Measurements from ENCODE around the gene CDH4. TPM values are rescaled to one million over a fixed set of nuclear protein-coding genes. Genes with fewer than 3 reads are reported as not detected.

Gene CDH4
- total RNA-seq, 1 experiment from 2014 or later: not detected

- no peak overlapping the region for H2AFZ ChIP-seq (ENCODE audit: low read length)
- H3K9me2 ChIP-seq (replicated peaks; ENCODE audit: insufficient read depth, low read length): no peaks in the 10 kb centered on the region
- DNase-seq: no peak
- H3K79me2 ChIP-seq (ENCODE audit: low read length): no peaks in the 10 kb centered on the region
- H4K20me1 ChIP-seq (ENCODE audit: insufficient read depth, low read depth, low read length): peaks cover 31% of the 10 kb centered on the region
- H3K4me3 ChIP-seq (ENCODE audit: low read length): no peak overlapping the region
- no peaks in the 10 kb centered on the region for H3K36me3 ChIP-seq (ENCODE audit: insufficient read depth, low read length)
- no peak overlapping the region for H3K27ac ChIP-seq (ENCODE audit: low read length)
- H3K9ac ChIP-seq (ENCODE audit: low read length): no peak overlapping the region
- no peaks in the 10 kb centered on the region for H3K27me3 ChIP-seq (ENCODE audit: low read length)
- no peak overlapping the region for H3K4me2 ChIP-seq (ENCODE audit: low read depth, low read length, poor library complexity, severe bottlenecking)
- peaks cover 12% of the 10 kb centered on the region for H3K4me1 ChIP-seq (ENCODE audit: low read length)
- no peaks in the 10 kb centered on the region for H3K9me3 ChIP-seq (ENCODE audit: low read length)
Measured at GRCh38 chr20:61762167-61762710, 510.2 kb downstream of the CDH4 start.

DNA sequence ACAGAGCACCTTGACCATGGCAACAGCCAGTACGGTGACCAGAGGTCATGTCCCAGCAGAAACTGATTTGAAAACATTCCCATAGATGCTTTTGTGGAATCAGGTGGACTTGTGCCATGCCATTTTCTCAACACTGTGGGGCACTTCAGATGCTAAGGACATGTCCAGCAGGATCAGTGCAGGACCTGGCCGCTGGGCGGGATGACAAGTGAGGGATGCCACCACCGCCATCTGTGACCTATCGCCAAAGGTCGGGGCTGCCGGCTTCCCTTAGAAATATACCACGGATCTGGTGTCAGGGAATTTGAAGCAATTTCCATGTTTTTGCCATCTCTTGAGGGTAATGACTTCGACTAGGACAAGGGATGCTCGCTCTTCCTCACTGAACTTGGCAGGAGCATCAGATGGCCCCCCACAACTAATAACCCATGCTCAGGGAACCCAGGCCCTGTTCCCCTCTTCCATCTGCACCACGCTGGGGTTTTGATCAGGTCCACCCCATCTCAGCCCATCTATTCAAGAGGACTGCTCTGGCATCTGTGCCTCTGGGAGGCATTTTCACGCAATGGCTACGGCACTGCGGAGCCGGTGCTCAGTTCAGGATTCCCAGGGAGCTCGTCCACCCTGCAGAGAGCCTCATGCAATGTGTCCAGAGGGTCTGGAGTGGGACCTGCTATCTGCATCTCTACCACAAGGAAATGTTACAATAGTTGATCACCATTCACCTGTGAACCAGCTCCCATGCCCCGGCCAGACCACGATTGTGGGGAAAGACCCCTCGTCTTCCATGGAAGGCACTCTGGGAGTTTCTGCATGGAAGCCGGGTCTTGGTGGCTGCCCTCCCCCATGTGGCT, 511.1 kb downstream of the CDH4 start:
- no peak for DNase-seq
- H3K4me1 ChIP-seq (ENCODE audit: low read length): peaks cover 12% of the 10 kb centered on the region
- peaks cover 35% of the 10 kb centered on the region for H4K20me1 ChIP-seq (ENCODE audit: insufficient read depth, low read depth, low read length)
- no peaks in the 10 kb centered on the region for H3K9me2 ChIP-seq (replicated peaks; ENCODE audit: insufficient read depth, low read length)
- no peak overlapping the region for H3K4me2 ChIP-seq (ENCODE audit: low read depth, low read length, poor library complexity, severe bottlenecking)
- H3K36me3 ChIP-seq (ENCODE audit: insufficient read depth, low read length): no peaks in the 10 kb centered on the region
- no peaks in the 10 kb centered on the region for H3K27me3 ChIP-seq (ENCODE audit: low read length)
- H3K4me3 ChIP-seq (ENCODE audit: low read length): no peak overlapping the region
- no peaks in the 10 kb centered on the region for H3K9me3 ChIP-seq (ENCODE audit: low read length)
- no peak overlapping the region for H3K27ac ChIP-seq (ENCODE audit: low read length)
- H3K79me2 ChIP-seq (ENCODE audit: low read length): no peaks in the 10 kb centered on the region
- no peak overlapping the region for H3K9ac ChIP-seq (ENCODE audit: low read length)
- no peak overlapping the region for H2AFZ ChIP-seq (ENCODE audit: low read length)

DNA sequence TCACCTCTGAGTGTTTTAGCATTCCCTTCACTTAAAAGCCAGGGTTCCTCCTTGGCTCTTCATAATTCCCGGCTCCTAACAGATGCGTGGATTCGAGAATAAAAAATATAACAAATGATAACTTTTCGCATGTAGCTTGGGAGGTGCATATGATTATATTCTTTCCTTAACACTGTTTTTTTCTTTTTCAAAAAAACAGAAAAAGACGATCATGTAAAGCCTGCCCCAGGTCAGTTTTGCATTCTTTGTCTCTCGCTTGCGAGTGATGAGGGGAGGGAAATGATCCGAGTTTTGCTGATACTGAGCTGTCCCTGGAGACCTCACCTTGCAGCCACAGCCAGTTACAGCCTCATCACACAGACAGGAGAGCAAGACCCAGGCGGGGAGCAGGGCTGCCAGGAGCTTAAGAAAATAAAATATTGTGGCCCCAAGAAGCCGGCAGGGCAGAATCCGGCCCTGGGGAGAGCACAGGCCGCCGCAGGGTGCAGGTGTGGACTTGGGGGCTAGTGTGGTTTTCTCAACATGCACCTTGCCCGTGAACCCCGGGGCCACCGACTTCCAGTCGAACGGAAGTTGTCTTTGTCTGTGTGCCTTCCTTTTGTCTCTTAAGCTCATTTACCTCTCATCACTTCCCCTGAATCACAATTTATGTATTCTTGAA, 511.8 kb downstream of the CDH4 start:
- Histone ChIP-seq H3K4me2 (ENCODE audit: low read depth, low read length, poor library complexity, severe bottlenecking) (no peak overlapping the region), H3K9me2 (replicated peaks; ENCODE audit: insufficient read depth, low read length) (no peaks in the 10 kb centered on the region), H3K27ac (ENCODE audit: low read length) (no peak overlapping the region), H3K27me3 (ENCODE audit: low read length) (no peaks in the 10 kb centered on the region), H3K9me3 (ENCODE audit: low read length) (no peaks in the 10 kb centered on the region), H3K4me1 (ENCODE audit: low read length) (peaks cover 12% of the 10 kb centered on the region), H2AFZ (ENCODE audit: low read length) (no peak overlapping the region), H3K4me3 (ENCODE audit: low read length) (no peak overlapping the region), H3K79me2 (ENCODE audit: low read length) (no peaks in the 10 kb centered on the region), H3K36me3 (ENCODE audit: insufficient read depth, low read length) (no peaks in the 10 kb centered on the region), H3K9ac (ENCODE audit: low read length) (no peak overlapping the region), H4K20me1 (ENCODE audit: insufficient read depth, low read depth, low read length) (peaks cover 32% of the 10 kb centered on the region)
- DNase-seq: no peak

DNA sequence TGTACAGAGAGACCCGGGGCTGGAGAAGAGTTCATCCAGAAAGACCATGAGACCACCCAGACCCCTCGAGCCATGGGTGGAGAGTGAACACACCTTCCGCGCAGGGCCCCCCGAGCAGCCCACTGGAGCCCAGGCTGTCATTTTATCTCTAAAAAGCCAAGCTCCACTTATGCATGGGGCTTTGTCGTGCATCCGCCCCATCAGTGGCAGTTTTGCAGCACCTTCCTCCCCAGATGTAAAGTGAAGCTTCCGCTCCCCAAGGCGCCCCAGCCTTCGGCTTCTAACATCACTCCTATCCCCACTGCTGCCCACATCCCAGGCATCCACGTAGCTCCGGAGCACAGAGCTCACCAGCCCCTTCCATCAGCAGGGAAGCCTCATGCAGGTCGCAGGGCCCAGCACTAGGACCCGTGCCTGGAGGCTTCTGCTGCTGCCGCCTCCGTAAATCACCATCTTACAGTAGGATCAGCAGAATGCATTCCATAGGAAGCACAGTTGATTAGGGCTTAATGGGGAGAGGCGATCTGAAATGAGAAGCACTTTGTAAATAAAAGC, 512.5 kb downstream of the CDH4 start:
- H3K27me3 ChIP-seq (ENCODE audit: low read length): no peaks in the 10 kb centered on the region
- no peak overlapping the region for H2AFZ ChIP-seq (ENCODE audit: low read length)
- H3K9me3 ChIP-seq (ENCODE audit: low read length): no peaks in the 10 kb centered on the region
- H3K4me3 ChIP-seq (ENCODE audit: low read length): no peak overlapping the region
- no peak overlapping the region for H3K9ac ChIP-seq (ENCODE audit: low read length)
- H3K79me2 ChIP-seq (ENCODE audit: low read length): no peaks in the 10 kb centered on the region
- no peak for DNase-seq
- H4K20me1 ChIP-seq (ENCODE audit: insufficient read depth, low read depth, low read length): peaks cover 29% of the 10 kb centered on the region
- H3K4me1 ChIP-seq (ENCODE audit: low read length): peaks cover 12% of the 10 kb centered on the region
- H3K36me3 ChIP-seq (ENCODE audit: insufficient read depth, low read length): no peaks in the 10 kb centered on the region
- H3K9me2 ChIP-seq (replicated peaks; ENCODE audit: insufficient read depth, low read length): no peaks in the 10 kb centered on the region
- no peak overlapping the region for H3K27ac ChIP-seq (ENCODE audit: low read length)
- H3K4me2 ChIP-seq (ENCODE audit: low read depth, low read length, poor library complexity, severe bottlenecking): no peak overlapping the region

DNA sequence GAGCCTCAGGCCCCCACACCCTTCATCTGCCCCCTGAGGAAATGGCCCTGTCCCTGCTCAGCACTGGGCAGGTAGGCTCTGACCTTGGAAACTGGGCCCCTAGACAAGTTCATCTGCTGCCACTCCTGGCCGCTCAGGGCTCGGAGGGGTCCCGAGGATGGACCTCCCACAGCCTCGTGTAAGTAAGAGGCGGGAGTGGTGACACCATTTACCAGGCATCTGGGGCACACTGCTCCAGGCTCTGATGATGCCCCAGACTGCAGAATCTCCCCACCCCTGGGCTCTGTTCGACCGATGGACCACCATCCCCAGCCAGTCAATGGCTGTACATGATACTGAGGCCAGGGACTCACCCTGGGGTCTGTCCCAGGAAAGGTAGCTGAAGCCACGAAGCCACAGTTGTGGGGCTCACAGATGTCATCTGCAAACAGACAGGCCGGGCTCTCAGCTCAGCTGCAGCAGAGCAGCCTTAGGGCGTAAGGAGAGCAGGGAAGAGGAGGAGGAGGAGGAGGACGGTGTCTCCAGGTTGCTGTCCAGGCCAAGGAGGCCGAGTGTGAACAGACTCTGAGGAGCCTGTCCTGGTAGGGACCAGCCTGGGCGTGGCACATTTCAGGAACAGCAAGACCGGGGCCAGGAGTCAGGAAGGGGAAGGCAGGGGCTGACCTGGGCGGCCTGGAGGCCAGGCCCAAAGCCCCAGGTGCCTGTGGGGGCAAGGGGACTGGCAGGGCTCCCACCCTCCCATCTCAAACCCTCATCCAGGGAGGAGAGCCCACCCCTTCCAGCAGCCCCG, 513.2 kb downstream of the CDH4 start:
- H3K27ac ChIP-seq (ENCODE audit: low read length): no peak overlapping the region

DNA sequence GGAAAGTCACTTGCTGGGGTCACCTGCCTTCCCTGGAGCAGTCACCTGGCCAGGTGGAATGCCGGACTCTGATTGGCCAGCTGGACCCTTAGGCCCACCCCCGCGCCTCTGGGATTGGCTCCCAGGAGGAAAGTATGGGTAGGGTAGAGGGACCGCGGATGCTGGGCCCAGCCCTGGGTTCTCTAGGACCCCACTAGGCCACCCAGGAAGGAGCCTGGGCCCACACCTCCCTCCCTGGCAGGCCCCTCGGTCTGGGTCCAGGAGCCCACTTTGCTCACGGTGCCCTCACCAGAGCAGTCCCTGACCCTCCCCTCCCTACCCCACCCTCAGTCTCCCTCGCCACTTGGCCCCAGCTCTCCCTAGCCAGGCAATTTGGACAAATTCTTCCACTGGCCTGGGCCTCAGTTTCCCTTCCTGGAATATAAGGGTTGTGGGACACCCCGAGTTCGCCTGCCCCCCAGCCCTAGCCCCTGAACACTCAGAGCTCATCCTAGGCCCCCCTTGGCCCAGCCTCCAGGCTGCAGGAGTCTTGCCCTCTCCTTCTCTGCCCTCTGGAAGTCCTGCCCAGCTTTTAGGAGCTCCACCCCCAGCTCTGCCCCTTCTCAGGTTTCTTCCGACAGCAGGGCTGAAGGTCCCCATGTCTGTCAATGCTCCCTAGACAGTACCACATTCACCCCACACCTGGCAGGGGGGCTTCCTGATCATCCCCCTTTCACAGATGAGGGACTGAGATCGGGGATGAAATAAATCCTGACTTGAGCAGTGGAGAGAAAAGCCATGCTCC, 514.0 kb downstream of the CDH4 start:
- Histone ChIP-seq H3K9ac (ENCODE audit: low read length) (no peak overlapping the region), H3K79me2 (ENCODE audit: low read length) (no peaks in the 10 kb centered on the region), H3K27me3 (ENCODE audit: low read length) (no peaks in the 10 kb centered on the region), H3K36me3 (ENCODE audit: insufficient read depth, low read length) (no peaks in the 10 kb centered on the region), H4K20me1 (ENCODE audit: insufficient read depth, low read depth, low read length) (peaks cover 27% of the 10 kb centered on the region), H3K9me2 (replicated peaks; ENCODE audit: insufficient read depth, low read length) (no peaks in the 10 kb centered on the region), H2AFZ (ENCODE audit: low read length) (no peak overlapping the region), H3K4me2 (ENCODE audit: low read depth, low read length, poor library complexity, severe bottlenecking) (no peak overlapping the region), H3K4me1 (ENCODE audit: low read length) (peaks cover 12% of the 10 kb centered on the region), H3K27ac (ENCODE audit: low read length) (no peak overlapping the region), H3K9me3 (ENCODE audit: low read length) (no peaks in the 10 kb centered on the region), H3K4me3 (ENCODE audit: low read length) (no peak overlapping the region)
- no peak for DNase-seq

More for the DNA sequence above, 513.2 kb downstream of the CDH4 start:
- Histone ChIP-seq H4K20me1 (ENCODE audit: insufficient read depth, low read depth, low read length) (peaks cover 27% of the 10 kb centered on the region), H3K79me2 (ENCODE audit: low read length) (no peaks in the 10 kb centered on the region), H3K9me2 (replicated peaks; ENCODE audit: insufficient read depth, low read length) (no peaks in the 10 kb centered on the region), H3K4me2 (ENCODE audit: low read depth, low read length, poor library complexity, severe bottlenecking) (no peak overlapping the region), H3K9ac (ENCODE audit: low read length) (no peak overlapping the region), H3K4me3 (ENCODE audit: low read length) (no peak overlapping the region), H2AFZ (ENCODE audit: low read length) (no peak overlapping the region), H3K9me3 (ENCODE audit: low read length) (no peaks in the 10 kb centered on the region), H3K4me1 (ENCODE audit: low read length) (peaks cover 12% of the 10 kb centered on the region), H3K27me3 (ENCODE audit: low read length) (no peaks in the 10 kb centered on the region), H3K36me3 (ENCODE audit: insufficient read depth, low read length) (no peaks in the 10 kb centered on the region)
- no peak for DNase-seq

- Histone ChIP-seq H3K9me2 (replicated peaks; ENCODE audit: insufficient read depth, low read length) (no peaks in the 10 kb centered on the region), H3K79me2 (ENCODE audit: low read length) (no peaks in the 10 kb centered on the region), H3K27me3 (ENCODE audit: low read length) (no peaks in the 10 kb centered on the region), H3K36me3 (ENCODE audit: insufficient read depth, low read length) (no peaks in the 10 kb centered on the region), H3K4me3 (ENCODE audit: low read length) (no peak overlapping the region), H3K4me2 (ENCODE audit: low read depth, low read length, poor library complexity, severe bottlenecking) (no peak overlapping the region), H2AFZ (ENCODE audit: low read length) (no peak overlapping the region), H4K20me1 (ENCODE audit: insufficient read depth, low read depth, low read length) (peaks cover 27% of the 10 kb centered on the region), H3K4me1 (ENCODE audit: low read length) (peaks cover 12% of the 10 kb centered on the region), H3K9me3 (ENCODE audit: low read length) (no peaks in the 10 kb centered on the region), H3K27ac (ENCODE audit: low read length) (no peak overlapping the region), H3K9ac (ENCODE audit: low read length) (no peak overlapping the region)
- no peak for DNase-seq
Measured at GRCh38 chr20:61766921-61767610, 515.0 kb downstream of the CDH4 start.

Data from Karpas-422 (cell line).